NCI-H748 (cell line): ENCODE data around the gene CHST13.
"Not testable (repeated sequence)": the region's sequence is repeated elsewhere in the genome, so short reads cannot be mapped to it uniquely, and the experiment has no call there.

Source experiments
- DNase-seq: peaks from one replicate; lab custom pipeline; 2025; ENCODE audit not compliant: unreplicated experiment; lab: John Stamatoyannopoulos, UW

CHST13 gene

GRCh38 chr3:126525091-126525852 lies 1.3 kb downstream of the CHST13 start:
- no peak for DNase-seq

GRCh38 chr3:126525853-126526667 lies 2.1 kb downstream of the CHST13 start:
- no peak for DNase-seq

DNA sequence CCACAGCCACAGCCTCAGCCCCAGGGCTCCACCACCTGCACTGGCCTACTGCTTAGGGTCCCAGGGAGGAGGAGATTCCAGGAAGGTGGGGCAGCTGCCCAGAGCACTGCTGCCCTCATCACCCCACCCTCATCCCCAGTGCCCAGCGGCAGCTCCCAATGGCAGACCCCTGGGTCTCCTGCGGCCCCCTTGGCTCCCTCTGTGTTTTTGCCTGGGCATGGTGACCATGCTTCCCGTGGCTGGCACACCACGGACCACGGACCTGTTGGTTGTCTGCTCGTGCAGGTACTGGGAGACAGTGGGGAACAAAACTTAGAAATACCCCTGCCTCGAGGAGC lies 2.7 kb downstream of the CHST13 start:
- DNase-seq: no peak

DNA sequence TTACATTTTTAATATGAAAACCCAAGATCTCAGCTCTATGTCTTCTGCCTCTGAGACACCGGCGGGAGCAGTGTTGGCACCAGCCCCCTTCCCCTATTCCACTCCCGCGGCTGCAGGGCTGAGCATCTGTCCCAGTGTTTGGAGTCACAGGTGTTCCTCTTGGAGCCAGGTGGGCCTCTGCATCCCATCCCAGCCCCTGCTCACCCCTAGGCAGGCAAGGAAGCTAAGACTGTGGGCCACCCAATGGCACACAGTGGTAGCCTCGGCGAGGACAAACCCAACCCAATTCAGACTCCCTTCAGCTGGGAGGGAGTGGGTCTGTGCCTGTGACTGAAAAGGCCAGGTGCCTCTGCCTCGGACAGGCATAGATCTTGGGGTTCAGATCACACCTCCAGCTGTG lies 3.1 kb downstream of the CHST13 start:
- DNase-seq: no peak

DNA sequence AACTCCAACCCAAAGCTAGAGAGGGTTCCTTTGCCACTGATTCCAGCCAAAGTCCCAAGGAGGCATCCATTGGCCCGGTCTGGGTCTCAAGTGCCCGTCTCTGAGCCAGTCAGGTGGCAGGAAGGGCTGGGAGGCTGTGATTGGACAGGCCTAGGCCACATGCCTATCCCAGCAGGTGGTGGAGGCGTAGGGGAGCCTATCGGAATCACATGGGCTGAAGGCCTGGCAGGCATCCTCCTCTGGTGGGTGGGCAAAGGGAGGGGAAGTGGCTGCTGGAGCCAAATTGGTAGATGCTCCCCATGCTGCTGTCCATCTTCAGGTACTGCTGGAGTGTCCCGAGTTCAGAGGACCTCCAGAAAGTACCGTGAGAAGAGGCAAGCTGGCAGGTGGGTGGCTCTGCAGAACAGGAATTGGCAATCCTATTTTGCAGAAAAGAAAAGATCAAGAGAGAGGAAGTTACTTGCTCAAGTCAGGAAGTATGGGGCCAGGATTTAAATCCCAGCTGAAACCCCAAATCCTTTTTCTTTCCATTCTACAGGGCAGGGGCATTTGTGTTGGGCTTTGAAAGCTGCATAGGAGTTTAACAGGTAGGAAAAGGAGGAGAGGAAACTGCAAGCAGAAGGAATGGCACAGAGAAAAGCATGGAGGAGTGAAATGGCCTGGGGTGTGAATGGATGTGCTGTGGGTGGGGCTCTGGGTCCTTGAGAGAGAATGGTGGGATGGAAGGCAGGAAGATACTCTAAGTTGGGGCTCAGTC lies 3.7 kb downstream of the CHST13 start:
- no peak for DNase-seq

GRCh38 chr3:126528419-126528799 lies 4.5 kb downstream of the CHST13 start:
- DNase-seq: no peak

- no peak for DNase-seq
Observed at GRCh38 chr3:126528800-126529541, 5.0 kb downstream of the CHST13 start.

- no peak for DNase-seq
Observed at GRCh38 chr3:126529585-126530170, 5.7 kb downstream of the CHST13 start.

DNA sequence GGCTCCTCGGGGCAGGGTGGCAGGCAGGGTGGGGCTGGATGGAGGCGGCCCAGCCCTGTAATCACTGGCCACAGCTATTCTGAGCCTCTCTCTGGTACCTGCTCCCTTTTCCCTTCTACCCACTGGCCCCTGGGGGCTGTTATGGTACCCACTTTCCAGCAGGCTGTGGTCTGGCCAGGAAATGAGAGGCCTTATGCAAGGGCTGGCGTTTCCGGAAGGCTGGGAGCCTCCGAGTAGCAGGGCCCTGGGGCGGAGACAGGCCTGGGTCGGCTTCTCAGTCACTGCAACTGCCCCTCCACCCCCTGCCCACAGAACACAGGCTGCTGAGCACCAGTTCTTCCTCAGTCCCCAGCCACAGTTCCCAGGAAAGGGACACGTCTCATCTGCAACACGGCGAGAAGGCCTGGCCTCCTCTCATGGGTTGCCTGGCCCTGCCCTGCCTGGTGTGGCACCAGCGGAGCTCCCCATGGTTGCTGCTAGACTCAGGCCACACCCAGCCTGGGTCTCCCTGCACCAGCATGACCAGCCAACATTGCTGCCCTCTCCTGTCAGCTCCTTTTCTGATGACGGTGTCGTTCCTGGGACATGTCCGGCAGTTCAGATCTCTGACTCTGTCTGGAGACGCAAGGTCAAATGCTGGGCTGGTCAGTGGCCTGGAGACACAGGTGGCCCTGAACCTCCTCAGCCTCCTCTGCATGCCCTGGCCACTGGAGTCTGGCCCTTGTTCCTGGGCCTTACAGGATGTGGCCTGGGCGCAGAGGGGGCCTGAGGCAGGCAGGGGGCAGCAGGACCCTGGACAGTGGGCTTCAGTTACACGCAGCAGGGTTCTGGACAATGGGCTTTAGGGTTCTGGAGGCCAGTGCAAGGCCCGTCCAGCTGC lies 6.5 kb downstream of the CHST13 start:
- DNase-seq: no peak

- no peak for DNase-seq
Observed at GRCh38 chr3:126531051-126531330, 7.0 kb downstream of the CHST13 start.

DNA sequence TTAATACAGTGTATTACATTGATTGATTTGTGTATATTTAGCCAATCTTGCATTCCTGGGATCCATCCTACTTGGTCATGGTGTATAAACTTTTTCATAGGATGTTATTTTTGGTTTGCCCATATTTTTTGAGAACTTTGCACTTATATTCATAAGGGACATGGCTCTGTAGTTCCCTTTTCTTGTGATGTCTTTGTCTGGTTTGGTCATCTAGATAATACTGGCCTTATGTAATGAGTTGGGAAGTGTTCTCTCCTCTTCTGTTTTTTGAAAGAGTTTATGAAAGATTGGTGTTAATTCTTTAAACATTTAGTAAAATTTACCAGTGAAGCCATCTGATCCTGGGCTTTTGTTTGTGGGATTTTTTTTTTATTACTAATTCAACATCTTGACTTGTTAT lies 9.6 kb downstream of the CHST13 start:
- DNase-seq: no peak

- not testable (repeated sequence) for DNase-seq
Observed at GRCh38 chr3:126534716-126535115, 10.8 kb downstream of the CHST13 start.

GRCh38 chr3:126535636-126536035 lies 11.7 kb downstream of the CHST13 start:
- no peak for DNase-seq

- DNase-seq: no peak
Observed at GRCh38 chr3:126536126-126536525, 12.2 kb downstream of the CHST13 start.

- DNase-seq: no peak
Observed at GRCh38 chr3:126537116-126537729, 13.3 kb downstream of the CHST13 start.

GRCh38 chr3:126537730-126538281 lies 13.9 kb downstream of the CHST13 start:
- DNase-seq: no peak

- DNase-seq: no peak
Observed at GRCh38 chr3:126538316-126538715, 14.4 kb downstream of the CHST13 start.

GRCh38 chr3:126538966-126539365 lies 15.0 kb downstream of the CHST13 start:
- no peak for DNase-seq

DNA sequence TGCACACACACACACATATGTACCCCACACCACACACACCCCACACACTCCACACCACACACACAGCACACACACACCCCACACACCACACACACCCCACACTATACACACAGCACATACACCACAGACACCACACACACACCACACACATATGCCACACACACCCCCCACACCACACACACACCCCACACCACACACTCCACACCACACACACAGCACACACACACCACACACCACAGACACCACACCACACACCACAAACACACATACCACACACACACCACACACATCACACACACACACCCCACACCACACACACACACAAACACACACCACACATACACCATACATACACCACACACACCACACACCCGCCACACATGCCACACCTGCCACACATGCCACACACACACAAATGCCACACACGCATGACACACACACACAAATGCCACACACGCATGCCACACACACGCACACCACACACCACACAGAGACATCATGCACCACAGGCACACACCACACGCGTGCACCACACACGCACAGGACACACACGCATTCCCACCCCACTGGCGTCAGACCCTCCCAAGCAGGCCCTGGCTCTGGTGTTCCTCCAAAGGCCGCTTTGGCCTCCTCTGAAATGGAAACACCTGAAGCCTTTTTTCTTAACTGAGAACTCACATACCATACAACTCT lies 15.7 kb downstream of the CHST13 start:
- DNase-seq: no peak
